Hematopoietic multipotent progenitor cell treated with erythropoietin and hydrocortisone succinate and interleukin-3 and kit ligand, for 17 days (in vitro differentiated cells): Measurements from ENCODE around the gene C19orf38.

Source experiments
- DNase-seq: peaks from one replicate; pipeline ENCODE4 v3.0.0-alpha.2; 2015; ENCODE audit warnings: low spot score

C19orf38 gene

DNA sequence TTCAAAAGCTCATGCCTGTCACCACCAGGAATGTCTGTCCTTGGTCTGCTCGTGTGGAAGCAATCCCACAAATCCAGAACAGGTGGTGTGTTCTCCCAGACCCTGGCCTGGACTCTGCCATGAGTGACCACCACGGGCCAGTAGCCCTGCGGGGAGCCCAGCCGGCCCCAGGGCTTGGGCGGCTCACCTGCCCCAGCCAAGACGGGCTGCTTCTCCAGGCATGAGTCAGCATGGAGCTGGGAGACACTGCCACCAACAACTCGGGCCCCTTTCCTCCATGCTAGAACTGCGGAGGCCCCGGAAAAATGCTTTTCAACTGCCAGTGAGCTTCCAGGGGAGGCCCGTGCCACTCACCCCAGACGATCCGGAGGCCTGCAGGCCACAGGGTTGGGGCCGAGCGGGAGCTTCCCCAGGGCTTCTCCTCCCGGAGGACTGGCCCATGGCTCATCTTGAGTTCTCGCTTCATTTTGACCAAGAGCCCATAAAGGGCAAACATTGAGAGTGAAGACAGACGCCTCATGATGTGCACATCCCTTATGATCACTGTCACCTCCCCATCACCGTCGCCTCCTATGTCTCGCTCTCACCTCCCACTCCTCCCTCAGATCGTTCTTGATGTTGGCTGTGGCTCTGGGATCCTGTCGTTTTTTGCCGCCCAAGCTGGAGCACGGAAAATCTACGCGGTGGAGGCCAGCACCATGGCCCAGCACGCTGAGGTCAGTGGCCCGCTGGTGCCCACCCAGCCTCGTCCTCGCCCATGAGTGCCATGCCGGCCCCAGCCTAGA lies 63.6 kb downstream of the C19orf38 start:
- no peak for DNase-seq

DNA sequence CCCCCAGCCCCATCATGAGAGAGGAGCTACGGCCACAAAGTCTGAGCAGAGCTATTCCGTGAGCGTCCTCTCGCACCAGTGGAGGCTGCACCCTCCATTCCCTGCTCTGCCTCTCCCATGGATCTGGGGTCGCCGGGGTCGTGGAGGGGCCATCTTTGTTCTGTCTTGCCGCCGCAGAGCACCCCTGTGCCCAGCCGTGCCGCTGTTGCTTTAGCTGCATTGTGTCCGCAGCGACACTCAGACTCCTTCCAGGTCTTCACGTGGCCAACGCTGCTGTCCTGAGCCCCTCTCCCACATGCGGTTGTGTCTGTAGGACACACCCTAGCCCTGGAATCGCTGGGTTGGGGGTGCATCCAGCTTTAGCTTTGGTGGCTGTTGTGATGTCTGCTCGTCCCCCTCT lies 64.4 kb downstream of the C19orf38 start:
- no peak for DNase-seq

DNA sequence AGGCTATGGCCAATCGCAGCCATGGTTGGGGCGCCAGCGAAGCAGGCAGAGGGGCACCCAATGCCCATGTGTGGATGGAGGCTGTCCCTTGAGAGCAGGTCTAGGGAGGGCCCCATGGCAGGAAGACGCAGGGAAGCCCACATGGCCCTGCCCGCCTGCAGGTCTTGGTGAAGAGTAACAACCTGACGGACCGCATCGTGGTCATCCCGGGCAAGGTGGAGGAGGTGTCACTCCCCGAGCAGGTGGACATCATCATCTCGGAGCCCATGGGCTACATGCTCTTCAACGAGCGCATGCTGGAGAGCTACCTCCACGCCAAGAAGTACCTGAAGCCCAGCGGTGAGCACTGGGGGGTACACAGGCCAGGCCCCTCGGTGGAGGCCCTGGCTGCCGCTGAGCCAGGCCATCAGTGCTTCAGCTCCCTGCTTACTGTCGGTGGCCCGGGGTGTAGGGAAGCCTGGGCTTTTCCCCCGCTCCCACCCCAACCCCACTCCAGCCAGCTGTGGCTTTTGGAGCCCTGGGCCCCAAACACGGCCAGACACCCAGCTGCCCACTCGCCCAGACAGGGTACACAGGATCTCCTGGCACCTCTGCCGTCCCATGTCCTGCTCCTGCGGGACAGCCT lies 65.6 kb downstream of the C19orf38 start:
- no peak for DNase-seq

DNA sequence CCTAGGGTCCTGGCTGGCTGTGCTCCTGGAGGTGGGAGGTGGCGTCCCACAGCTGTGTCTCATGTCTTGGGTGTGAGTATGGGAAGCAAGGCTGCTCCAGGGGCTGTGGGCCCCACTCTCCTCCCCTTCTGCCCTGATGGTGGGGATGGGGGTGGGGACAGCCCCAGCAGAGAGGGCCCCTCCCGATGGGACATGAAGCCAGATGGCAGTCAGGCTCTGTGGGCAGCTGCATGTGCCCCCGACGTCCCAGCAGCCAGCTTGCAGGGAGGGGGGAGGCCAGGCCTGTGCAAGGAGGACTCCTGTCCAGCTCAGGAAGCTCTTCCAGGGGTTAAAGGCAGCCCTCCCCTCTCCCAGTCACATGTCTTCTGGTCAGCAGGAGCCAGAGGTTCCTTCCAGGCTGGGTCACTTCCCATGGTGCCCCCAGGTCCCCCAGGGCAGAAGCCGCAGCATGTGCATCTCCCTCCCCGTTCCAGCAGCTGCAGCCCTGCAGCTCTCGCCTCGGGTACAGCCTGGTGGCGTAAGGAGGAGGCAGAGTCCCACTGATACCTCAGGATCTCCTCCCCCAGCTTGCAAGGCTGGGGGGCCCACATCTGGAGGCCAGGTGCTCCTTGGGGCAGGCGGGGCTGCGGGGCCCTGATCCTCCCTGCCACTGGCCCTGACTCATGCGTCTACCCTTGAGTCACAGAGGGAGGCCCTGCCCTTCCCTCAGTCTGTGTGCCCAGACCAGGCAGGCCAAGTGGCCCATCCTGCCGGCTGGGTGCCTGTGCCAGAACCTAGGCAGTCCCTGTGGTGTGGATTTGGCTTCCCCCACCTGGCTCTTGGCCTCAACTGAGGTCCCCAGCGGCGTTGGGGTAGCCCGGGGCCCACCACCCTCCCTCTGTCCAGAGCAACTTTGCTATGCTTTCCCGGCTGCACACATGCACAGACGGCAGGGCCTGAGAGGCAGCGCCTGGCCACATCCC lies 67.2 kb downstream of the C19orf38 start:
- peak; percentile 42 for DNase-seq

DNA sequence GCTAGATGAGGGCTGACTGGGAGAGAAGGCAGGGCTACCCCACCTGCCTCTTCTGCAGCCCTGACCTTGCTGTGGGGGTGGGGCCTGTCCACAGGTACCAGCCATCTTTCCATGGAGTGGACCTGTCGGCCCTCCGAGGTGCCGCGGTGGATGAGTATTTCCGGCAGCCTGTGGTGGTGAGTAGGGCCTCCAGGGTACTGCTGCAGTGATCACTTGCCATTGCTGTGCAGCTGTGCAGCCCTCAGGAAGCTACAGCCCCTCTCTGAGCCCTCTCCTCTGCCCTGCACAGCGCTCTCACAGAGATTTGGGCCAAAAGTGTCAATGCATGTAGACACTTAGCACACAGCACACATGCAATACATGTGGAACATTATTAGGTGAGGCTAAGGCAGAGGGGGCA lies 68.4 kb downstream of the C19orf38 start:
- DNase-seq = no peak

DNA sequence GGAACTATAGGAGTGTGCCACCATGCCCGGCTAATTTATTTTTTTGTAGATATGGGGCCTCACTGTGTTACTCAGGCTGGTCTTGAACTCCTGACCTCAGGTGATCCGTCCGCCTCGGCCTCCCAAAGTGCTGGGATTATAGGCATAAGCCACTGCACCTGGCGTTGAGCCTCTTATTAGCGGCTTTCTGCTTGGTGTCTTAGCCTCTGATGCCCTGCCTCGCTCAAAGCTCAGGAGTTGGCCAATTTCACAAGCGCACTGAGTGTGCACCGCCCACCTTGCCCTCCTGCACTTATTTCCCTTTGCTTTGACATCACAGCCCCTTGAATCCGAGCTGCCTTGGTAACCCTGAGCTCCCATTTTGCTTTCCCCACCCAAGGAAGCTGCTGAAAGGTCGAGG lies 70.1 kb downstream of the C19orf38 start:
- DNase-seq = no peak
